Tibial nerve (tissue), 4 donors: Measurements from ENCODE around the gene UBAP1L.

Experiments
- CTCF ChIP-seq, 5 experiments: fragments of 200-600 bp in 3 of 5; fragments of 450-650 bp in 2 of 5; sonication (generic) in 3 of 5; IDR thresholded peaks; one replicate each; pipeline ENCODE4 v1.5.1; 2016 to 2019; ENCODE audit warnings: antibody characterized with exemption in 5 of 5, mild to moderate bottlenecking in 3 of 5, moderate library complexity in 2 of 5
- EP300 ChIP-seq, 2 donors: sonication (generic); formaldehyde crosslinking; IDR thresholded peaks; one replicate each; pipeline ENCODE4 v1.6.1; 2017; ENCODE audit warnings: antibody characterized with exemption in 2 of 2, mild to moderate bottlenecking in 1 of 2
- POLR2A ChIP-seq, 2 donors: fragments of 450-650 bp; IDR thresholded peaks; one replicate each; pipeline ENCODE4 v1.6.1; 2017; ENCODE audit warnings: antibody characterized with exemption in 2 of 2, mild to moderate bottlenecking in 2 of 2, moderate library complexity in 2 of 2

- TF ChIP-seq CTCF (IDR thresholded peaks at IDR 0.05) (no peak), EP300 (IDR thresholded peaks at IDR 0.05) (no peak), POLR2A (IDR thresholded peaks at IDR 0.05) (no peak)
These were observed 31.4 kb upstream of the UBAP1L start for GRCh38 chr15:65146438-65146837.
